K562 (cell line): ENCODE measurements around the gene CCDC178.

Experiments
- FOXP4 ChIP-seq: sonication (generic); formaldehyde crosslinking; IDR thresholded peaks from 2 replicates; pipeline ENCODE4 v1.8.0; 2022; ENCODE audit warnings: mild to moderate bottlenecking, missing genetic modification reagents, borderline replicate concordance
- MXI1 ChIP-seq: IDR thresholded peaks from 2 replicates; pipeline ENCODE4 v1.6.1; 2011; ENCODE audit warnings: low read depth, mild to moderate bottlenecking, improper control_type of control experiment, low read length
- USF1 ChIP-seq: sonication (generic); formaldehyde crosslinking; IDR thresholded peaks from 2 replicates; pipeline ENCODE4 v1.9.0; 2022; ENCODE audit warnings: mild to moderate bottlenecking, missing genetic modification reagents
- USF2 ChIP-seq: sonication (generic); formaldehyde crosslinking; IDR thresholded peaks from 2 replicates; pipeline ENCODE4 v1.5.0; 2020; ENCODE audit warnings: missing genetic modification reagents
- ZNF277 ChIP-seq: fragments of 250-450 bp; sonication (Bioruptor Pico); IDR thresholded peaks from 2 replicates; pipeline ENCODE4 v1.8.0; 2022; ENCODE audit warnings: inconsistent platforms, mild to moderate bottlenecking, moderate library complexity, borderline replicate concordance

GRCh38 chr18:33334781-33335180 lies 105.7 kb downstream of the CCDC178 start:
- TF ChIP-seq USF2 (no peak), MXI1 (no peak), FOXP4 (CRISPR knock-in tag) (no peak), USF1 (CRISPR knock-in tag) (no peak), ZNF277 (CRISPR knock-in tag) (no peak)
